WI38 (cell line): Measurements from ENCODE around the gene MMUT.

ENCODE experiments used
- H3K4me3 ChIP-seq: 2 replicates; pipeline ENCODE4 v1.5.1; 2011; ENCODE audit warnings: low read depth, mild to moderate bottlenecking, control low read depth, low read length
- CTCF ChIP-seq: IDR thresholded peaks from 2 replicates; pipeline ENCODE4 v1.5.1; 2012; ENCODE audit warnings: low read depth, mild to moderate bottlenecking, control low read depth, low read length

Gene MMUT

GRCh38 chr6:49462071-49462470 is 982 bp downstream of the MMUT start:
- TF ChIP-seq CTCF: no peak
- peak overlapping the region; percentile 99 for H3K4me3 ChIP-seq

- no peak overlapping the region for H3K4me3 ChIP-seq
- TF ChIP-seq CTCF: no peak
Measured at GRCh38 chr6:49457771-49458170, 5.3 kb downstream of the MMUT start.

GRCh38 chr6:49454787-49455709 is 8.0 kb downstream of the MMUT start:
- no peak overlapping the region for H3K4me3 ChIP-seq
- no peak for TF ChIP-seq CTCF

- TF ChIP-seq CTCF: peak; percentile 19; the same call in 1 of the 2 replicates
- no peak overlapping the region for H3K4me3 ChIP-seq
Measured at GRCh38 chr6:49453221-49453620, 9.8 kb downstream of the MMUT start.

GRCh38 chr6:49430866-49431265 is 32.2 kb downstream of the MMUT start:
- no peak for TF ChIP-seq CTCF
- no peak overlapping the region for H3K4me3 ChIP-seq

GRCh38 chr6:49430187-49430586 is 32.9 kb downstream of the MMUT start:
- no peak overlapping the region for H3K4me3 ChIP-seq
- TF ChIP-seq CTCF: no peak

- no peak overlapping the region for H3K4me3 ChIP-seq
- TF ChIP-seq CTCF: no peak
Measured at GRCh38 chr6:49423817-49424216, 39.2 kb downstream of the MMUT start.
